A549 (cell line): Measurements from ENCODE around the gene CENPL. TPM values are rescaled to one million over a fixed set of nuclear protein-coding genes. Genes with fewer than 3 reads are reported as not detected.

ENCODE experiments used
- ATAC-seq, 2 experiments: fragments of 200-7000 bp in 1 of 2; fragments of >200 bp in 1 of 2; cut with Nextera tagmentation in 1 of 2; cut with Tn5 transposase in 1 of 2; 3 replicates each; pipeline versions ENCODE4 v1.8.0 to v1.9.1; 2018 to 2020; ENCODE audit warnings: mild to moderate bottlenecking in 1 of 2, moderate library complexity in 1 of 2
- CTCF ChIA-PET: fragments of 300-600 bp; sonication (Branson Sonifier 250); formaldehyde crosslinking; extraction: SDS; loops from one replicate; lab custom pipeline; 2021; ENCODE audit warnings: antibody characterized with exemption, inconsistent platforms; lab: Yijun Ruan, JAX
- POLR2A ChIA-PET: fragments of 350-600 bp; formaldehyde crosslinking; extraction: SDS; loops from one replicate; lab custom pipeline; 2021; ENCODE audit warnings: antibody characterized with exemption, inconsistent platforms; lab: Yijun Ruan, JAX
- DNase-seq, 2 experiments: peaks; one replicate each; pipeline versions ENCODE4 v3.0.0 to v3.0.0-alpha.2; 2011 to 2016; ENCODE audit warnings: low read depth in 1 of 2, low spot score in 1 of 2
- FAIRE-seq: peaks from 2 replicates; lab custom pipeline; 2011; peaks lifted over from hg19 to GRCh38; lab: Jason Lieb, UNC
- H3K27ac ChIP-seq, 2 experiments: fragments of >200 bp; sonication (Bioruptor Twin); formaldehyde crosslinking; 3 replicates each; pipeline ENCODE4 v1.5.1; 2016 to 2017
- H3K4me1 ChIP-seq: fragments of >200 bp; sonication (Bioruptor Twin); formaldehyde crosslinking; 3 replicates; pipeline ENCODE4 v1.6.1; 2016
- H3K4me2 ChIP-seq: fragments of >200 bp; sonication (Bioruptor Twin); formaldehyde crosslinking; 3 replicates; pipeline ENCODE4 v1.6.1; 2016
- H3K4me3 ChIP-seq: fragments of >200 bp; sonication (Bioruptor Twin); formaldehyde crosslinking; 3 replicates; pipeline ENCODE4 v1.5.1; 2016
- H3K9me3 ChIP-seq: fragments of >200 bp; sonication (Bioruptor Twin); formaldehyde crosslinking; 3 replicates; pipeline ENCODE4 v1.6.1; 2016
- BHLHE40 ChIP-seq: IDR thresholded peaks from 2 replicates; pipeline ENCODE4 v1.6.1; 2012; ENCODE audit warnings: low read depth, low read length, inconsistent platforms
- CBX8 ChIP-seq: fragments of 200-600 bp; sonication (generic); IDR thresholded peaks from 2 replicates; pipeline ENCODE4 v1.6.1; 2016
- CHD4 ChIP-seq: fragments of 200-600 bp; sonication (generic); IDR thresholded peaks from 2 replicates; pipeline ENCODE4 v1.6.1; 2016; ENCODE audit warnings: antibody characterized with exemption, mild to moderate bottlenecking, borderline replicate concordance
- EHF ChIP-seq: fragments of 250-450 bp; sonication (Bioruptor Pico); IDR thresholded peaks from 2 replicates; pipeline ENCODE4 v1.5.0; 2020; ENCODE audit warnings: mild to moderate bottlenecking
- EHMT2 ChIP-seq: fragments of 200-600 bp; sonication (generic); IDR thresholded peaks from 2 replicates; pipeline ENCODE4 v1.6.1; 2016; ENCODE audit warnings: antibody characterized with exemption, low read depth, mild to moderate bottlenecking, moderate library complexity
- EP300 ChIP-seq, 2 experiments: fragments of >200 bp; sonication (Bioruptor Twin); formaldehyde crosslinking; IDR thresholded peaks; 2 replicates in 1 of 2; 3 replicates in 1 of 2; pipeline ENCODE4 v1.6.1; 2016 to 2017
- ESRRA ChIP-seq: fragments of 150-350 bp; IDR thresholded peaks from 2 replicates; pipeline ENCODE4 v1.6.1; 2014; ENCODE audit warnings: mild to moderate bottlenecking, low read length, borderline replicate concordance
- FOSL2 ChIP-seq, 2 experiments: fragments of 450-650 bp in 1 of 2; fragments of >200 bp in 1 of 2; sonication (Bioruptor Twin) in 1 of 2; formaldehyde crosslinking; IDR thresholded peaks; 2 replicates each; pipeline versions ENCODE4 v1.5.0 to v1.6.1; 2016 to 2020; ENCODE audit warnings: mild to moderate bottlenecking in 1 of 2, moderate library complexity in 1 of 2
- GATA3 ChIP-seq: IDR thresholded peaks from 2 replicates; pipeline ENCODE4 v1.6.1; 2012; ENCODE audit warnings: borderline replicate concordance
- HEYL ChIP-seq: fragments of 250-450 bp; sonication (Bioruptor Pico); IDR thresholded peaks from 2 replicates; pipeline ENCODE4 v1.8.0; 2021; ENCODE audit warnings: mild to moderate bottlenecking, moderate library complexity
- HOXA7 ChIP-seq: fragments of 250-450 bp; sonication (Bioruptor Pico); IDR thresholded peaks from 2 replicates; pipeline ENCODE4 v1.5.0; 2020; ENCODE audit warnings: mild to moderate bottlenecking, moderate library complexity
- JUN ChIP-seq, 2 experiments: fragments of >200 bp; sonication (Bioruptor Twin); formaldehyde crosslinking; IDR thresholded peaks; 2 replicates in 1 of 2; 3 replicates in 1 of 2; pipeline ENCODE4 v1.6.1; 2016 to 2017
- MAFK ChIP-seq: fragments of 450-650 bp; IDR thresholded peaks from 2 replicates; pipeline ENCODE4 v1.6.1; 2014; ENCODE audit not compliant: partially characterized antibody
- MAZ ChIP-seq: fragments of 150-350 bp; IDR thresholded peaks from 2 replicates; pipeline ENCODE4 v1.6.1; 2014; ENCODE audit warnings: antibody characterized with exemption, low read depth, low read length, borderline replicate concordance
- MYC ChIP-seq: IDR thresholded peaks from 2 replicates; pipeline ENCODE4 v1.6.1; 2012; ENCODE audit warnings: mild to moderate bottlenecking, inconsistent platforms, low read length, improper control_type of control experiment, borderline replicate concordance
- NPAS2 ChIP-seq: fragments of 250-450 bp; sonication (Bioruptor Pico); IDR thresholded peaks from 2 replicates; pipeline ENCODE4 v1.8.0; 2022; ENCODE audit warnings: mild to moderate bottlenecking, moderate library complexity, borderline replicate concordance
- NR3C1 ChIP-seq: fragments of >200 bp; sonication (Bioruptor Twin); formaldehyde crosslinking; IDR thresholded peaks from 3 replicates; pipeline ENCODE4 v1.6.1; 2017
- PHF8 ChIP-seq: fragments of 200-600 bp; sonication (generic); IDR thresholded peaks from 2 replicates; pipeline ENCODE4 v1.6.1; 2016; ENCODE audit warnings: low read depth, mild to moderate bottlenecking, antibody characterized with exemption, moderate library complexity, borderline replicate concordance
- POLR2A ChIP-seq: IDR thresholded peaks from 2 replicates; pipeline ENCODE4 v1.6.1; 2012; ENCODE audit warnings: mild to moderate bottlenecking, low read length
- RAD21 ChIP-seq, 2 experiments: fragments of >200 bp in 1 of 2; sonication (Bioruptor Twin) in 1 of 2; formaldehyde crosslinking in 1 of 2; IDR thresholded peaks in 1 of 2; conservative IDR thresholded peaks in 1 of 2; 2 replicates in 1 of 2; 3 replicates in 1 of 2; pipeline ENCODE4 v1.6.1; 2012 to 2018; ENCODE audit warnings: inconsistent platforms in 1 of 2
- RARB ChIP-seq: fragments of 250-450 bp; sonication (Bioruptor Pico); IDR thresholded peaks from 2 replicates; pipeline ENCODE4 v1.8.0; 2021; ENCODE audit warnings: mild to moderate bottlenecking, moderate library complexity
- RFX5 ChIP-seq: fragments of 450-650 bp; IDR thresholded peaks from 2 replicates; pipeline ENCODE4 v1.7.1; 2014; ENCODE audit warnings: antibody characterized with exemption, mild to moderate bottlenecking, moderate library complexity
- RNF2 ChIP-seq: fragments of 200-600 bp; sonication (generic); IDR thresholded peaks from 2 replicates; pipeline ENCODE4 v1.6.1; 2016; ENCODE audit warnings: low read depth, mild to moderate bottlenecking, antibody characterized with exemption, moderate library complexity, borderline replicate concordance
- SREBF2 ChIP-seq: fragments of 450-650 bp; IDR thresholded peaks from 2 replicates; pipeline ENCODE4 v1.6.1; 2014; ENCODE audit warnings: mild to moderate bottlenecking, moderate library complexity
- TFCP2L1 ChIP-seq: fragments of 250-450 bp; sonication (Bioruptor Pico); IDR thresholded peaks from 2 replicates; pipeline ENCODE4 v1.5.0; 2021; ENCODE audit warnings: mild to moderate bottlenecking
- TP53 ChIP-seq: fragments of 250-450 bp; sonication (Bioruptor Pico); IDR thresholded peaks from 2 replicates; pipeline ENCODE4 v1.5.0; 2021; ENCODE audit warnings: mild to moderate bottlenecking, moderate library complexity
- ZFP36 ChIP-seq: fragments of 450-650 bp; IDR thresholded peaks from 2 replicates; pipeline ENCODE4 v1.6.1; 2014; ENCODE audit warnings: borderline replicate concordance; ENCODE audit not compliant: partially characterized antibody
- WGBS: methylation state at CpG from one replicate; pipeline ENCODE4 v1.1.6; 2017; ENCODE audit errors: missing lambda C conversion rate; 5-methylcytosine and 5-hydroxymethylcytosine counted together
- polyA plus RNA-seq, 4 experiments: library from polyadenylated mRNA; depleted of rRNA in 3 of 4; stranded (reverse); fragments of >200 nt; fragmentation: RNase III in 1 of 4; extraction: RNeasy Plus Mini Kit Qiagen cat#74134 plus additional on column Dnase treatment in 1 of 4; gene quantifications; 2 replicates in 3 of 4; 3 replicates in 1 of 4; pipeline ENCODE4 v1.2.3, GENCODE V29; 2011 to 2017
- TF ChIP-seq, protein P1 (sequence below): IDR thresholded peaks from 2 replicates; pipeline ENCODE4 v1.6.1; 2012
- TF ChIP-seq, protein P2 (sequence below): fragments of >200 bp; sonication (Bioruptor Twin); formaldehyde crosslinking; IDR thresholded peaks from 3 replicates; pipeline ENCODE4 v1.6.1; 2016
- TF ChIP-seq, protein P3 (sequence below): fragments of >200 bp; sonication (Bioruptor Twin); formaldehyde crosslinking; IDR thresholded peaks from 2 replicates; pipeline ENCODE4 v1.6.1; 2016
- TF ChIP-seq, protein P4 (sequence below): IDR thresholded peaks from 2 replicates; pipeline ENCODE4 v1.6.1; 2012; ENCODE audit warnings: low read depth, borderline replicate concordance
- TF ChIP-seq, protein P5 (sequence below): fragments of >200 bp; sonication (Bioruptor Twin); formaldehyde crosslinking; IDR thresholded peaks from 3 replicates; pipeline ENCODE4 v1.5.1; 2016

CENPL gene
- polyA plus RNA-seq, 2 of the 4 experiments (the other 2 are of a cell fraction): 10.8 to 20.2 TPM

DNA sequence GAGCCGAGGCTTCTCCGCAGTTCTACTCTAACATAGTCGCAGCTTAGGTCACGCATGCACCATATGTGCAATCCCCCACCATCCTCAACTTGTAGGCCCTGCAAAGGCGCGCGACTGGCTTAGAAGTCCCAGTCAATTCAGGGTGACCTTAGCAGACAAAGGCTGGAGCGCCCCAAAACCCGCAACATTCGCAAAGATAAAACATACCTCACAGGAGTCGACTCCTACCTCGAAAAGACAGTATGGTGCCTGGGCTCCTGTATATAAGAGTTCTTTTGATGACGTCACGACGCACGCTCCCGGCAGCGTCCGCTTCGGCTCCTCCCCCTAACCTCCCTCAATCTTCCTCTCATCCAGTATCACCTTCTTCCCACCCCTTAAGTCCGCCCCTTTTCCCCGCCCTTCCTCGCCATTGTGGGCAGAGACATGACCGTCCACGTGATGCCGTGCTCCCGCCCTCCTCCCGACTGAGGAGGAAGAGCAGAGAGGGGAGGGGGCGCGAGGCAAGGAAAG is 43.1 kb upstream of the CENPL start, which contains the start of gene GAS5 (continued):
- peak; percentile 63; the same call in 1 of the 2 replicates for TF ChIP-seq RFX5
- TF ChIP-seq, protein P1, sequence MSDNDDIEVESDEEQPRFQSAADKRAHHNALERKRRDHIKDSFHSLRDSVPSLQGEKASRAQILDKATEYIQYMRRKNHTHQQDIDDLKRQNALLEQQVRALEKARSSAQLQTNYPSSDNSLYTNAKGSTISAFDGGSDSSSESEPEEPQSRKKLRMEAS: peak; percentile 96
- TF ChIP-seq SREBF2: no peak
- peak; percentile 95 for TF ChIP-seq PHF8
- TF ChIP-seq RARB (CRISPR knock-in tag): no peak
- no peak for TF ChIP-seq NPAS2 (CRISPR knock-in tag)
- no peak for TF ChIP-seq RAD21 (conservative IDR thresholded peaks at IDR 0.05 in 1 of 2, IDR thresholded peaks at IDR 0.05 in 1 of 2)
- TF ChIP-seq CHD4: no peak
- TF ChIP-seq JUN (IDR thresholded peaks at IDR 0.05): peak; percentile 99
- TF ChIP-seq ESRRA: no peak
- TF ChIP-seq CBX8: no peak
- no peak for TF ChIP-seq BHLHE40
- TF ChIP-seq, all 56 proteins: peak for 16

DNA sequence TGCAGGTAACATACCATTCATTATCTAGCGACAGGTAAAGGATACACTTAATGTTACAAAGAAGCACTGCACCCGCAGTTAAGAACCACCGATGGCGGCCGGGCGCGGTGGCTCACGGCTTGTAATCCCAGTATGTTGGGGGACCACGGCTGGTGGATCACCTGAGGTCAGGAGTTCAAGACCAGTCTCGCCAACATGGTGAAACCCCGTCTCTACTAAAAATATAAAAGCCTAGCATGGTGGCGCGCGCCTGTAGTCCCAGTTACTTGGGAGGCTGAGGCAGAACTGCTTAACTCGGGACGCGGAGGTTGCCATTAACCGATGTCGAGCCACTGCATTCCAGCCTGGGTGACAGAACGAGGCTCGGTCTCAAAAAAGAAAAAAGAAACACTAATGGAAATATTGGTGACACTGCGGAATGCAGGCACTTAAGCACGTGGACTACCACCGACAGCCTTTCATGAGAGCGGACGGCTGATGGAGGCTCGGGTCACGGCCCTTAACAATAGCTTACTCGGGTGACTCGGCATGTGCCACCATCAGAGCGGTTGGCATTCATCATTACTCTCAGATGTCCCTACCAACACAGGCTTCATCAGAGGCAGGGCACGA is 42.6 kb upstream of the CENPL start:
- ATAC-seq: no peak; a peak in 2 of 6 replicates
- ChIA-PET POLR2A (interaction anchor here (0.6 to 2.6 kb wide), 8 partner anchors 15 to 1122 kb away, joined by 3 to 26 read pairs (median 4); partner anchors contain the start of genes CENPL, DARS2 and RC3H1), CTCF (interaction anchor here (1.1 kb wide), 1 partner anchor 447 kb away, joined by 3 read pairs; no protein-coding TSS in a partner anchor)
- WGBS: 2% methylated on average over 32 of the region's 32 CpGs
- peaks cover 30% of the 10 kb centered on the region for H3K4me1 ChIP-seq
- FAIRE-seq: no peak
- peak overlapping the region; percentile 97 for H3K4me3 ChIP-seq
- no peak for DNase-seq
- peak overlapping the region; percentile 96 to 97 for H3K27ac ChIP-seq
- TF ChIP-seq FOSL2 (IDR thresholded peaks at IDR 0.05): no peak
- TF ChIP-seq FOSL2 (CRISPR knock-in tag; IDR thresholded peaks at IDR 0.05): no peak
- peak; percentile 73 for TF ChIP-seq HOXA7 (CRISPR knock-in tag)
- TF ChIP-seq RNF2: no peak
- TF ChIP-seq RARB (CRISPR knock-in tag): peak; percentile 58
- TF ChIP-seq HEYL (CRISPR knock-in tag): no peak
- TF ChIP-seq, protein P1: no peak
- TF ChIP-seq POLR2A: no peak
- peak; percentile 11 for TF ChIP-seq MAFK
- TF ChIP-seq EHF (CRISPR knock-in tag): no peak
- TF ChIP-seq CHD4: no peak
- no peak for TF ChIP-seq PHF8
- no peak for TF ChIP-seq ZFP36
- TF ChIP-seq TP53 (CRISPR knock-in tag): no peak; the same call in none of the 2 replicates
- no peak; a peak in 1 of 5 replicates for TF ChIP-seq JUN (IDR thresholded peaks at IDR 0.05)
- TF ChIP-seq MYC: no peak
- TF ChIP-seq, protein P2, sequence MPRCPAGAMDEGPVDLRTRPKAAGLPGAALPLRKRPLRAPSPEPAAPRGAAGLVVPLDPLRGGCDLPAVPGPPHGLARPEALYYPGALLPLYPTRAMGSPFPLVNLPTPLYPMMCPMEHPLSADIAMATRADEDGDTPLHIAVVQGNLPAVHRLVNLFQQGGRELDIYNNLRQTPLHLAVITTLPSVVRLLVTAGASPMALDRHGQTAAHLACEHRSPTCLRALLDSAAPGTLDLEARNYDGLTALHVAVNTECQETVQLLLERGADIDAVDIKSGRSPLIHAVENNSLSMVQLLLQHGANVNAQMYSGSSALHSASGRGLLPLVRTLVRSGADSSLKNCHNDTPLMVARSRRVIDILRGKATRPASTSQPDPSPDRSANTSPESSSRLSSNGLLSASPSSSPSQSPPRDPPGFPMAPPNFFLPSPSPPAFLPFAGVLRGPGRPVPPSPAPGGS: no peak
- no peak for TF ChIP-seq EHMT2
- no peak for TF ChIP-seq GATA3
- TF ChIP-seq MAZ: no peak
- TF ChIP-seq NR3C1: no peak
- 0 out of 2 replicates have a peak, but pooled peaks have one; percentile 34 for TF ChIP-seq TFCP2L1 (CRISPR knock-in tag)
- TF ChIP-seq, protein P3, sequence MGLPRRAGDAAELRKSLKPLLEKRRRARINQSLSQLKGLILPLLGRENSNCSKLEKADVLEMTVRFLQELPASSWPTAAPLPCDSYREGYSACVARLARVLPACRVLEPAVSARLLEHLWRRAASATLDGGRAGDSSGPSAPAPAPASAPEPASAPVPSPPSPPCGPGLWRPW: no peak
- no peak for TF ChIP-seq ESRRA
- TF ChIP-seq NPAS2 (CRISPR knock-in tag): no peak
- TF ChIP-seq EP300 (IDR thresholded peaks at IDR 0.05): no peak
- TF ChIP-seq, protein P4, sequence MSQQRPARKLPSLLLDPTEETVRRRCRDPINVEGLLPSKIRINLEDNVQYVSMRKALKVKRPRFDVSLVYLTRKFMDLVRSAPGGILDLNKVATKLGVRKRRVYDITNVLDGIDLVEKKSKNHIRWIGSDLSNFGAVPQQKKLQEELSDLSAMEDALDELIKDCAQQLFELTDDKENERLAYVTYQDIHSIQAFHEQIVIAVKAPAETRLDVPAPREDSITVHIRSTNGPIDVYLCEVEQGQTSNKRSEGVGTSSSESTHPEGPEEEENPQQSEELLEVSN: 0 out of 2 replicates have a peak, but pooled peaks have one; percentile 3
- TF ChIP-seq, protein P5, sequence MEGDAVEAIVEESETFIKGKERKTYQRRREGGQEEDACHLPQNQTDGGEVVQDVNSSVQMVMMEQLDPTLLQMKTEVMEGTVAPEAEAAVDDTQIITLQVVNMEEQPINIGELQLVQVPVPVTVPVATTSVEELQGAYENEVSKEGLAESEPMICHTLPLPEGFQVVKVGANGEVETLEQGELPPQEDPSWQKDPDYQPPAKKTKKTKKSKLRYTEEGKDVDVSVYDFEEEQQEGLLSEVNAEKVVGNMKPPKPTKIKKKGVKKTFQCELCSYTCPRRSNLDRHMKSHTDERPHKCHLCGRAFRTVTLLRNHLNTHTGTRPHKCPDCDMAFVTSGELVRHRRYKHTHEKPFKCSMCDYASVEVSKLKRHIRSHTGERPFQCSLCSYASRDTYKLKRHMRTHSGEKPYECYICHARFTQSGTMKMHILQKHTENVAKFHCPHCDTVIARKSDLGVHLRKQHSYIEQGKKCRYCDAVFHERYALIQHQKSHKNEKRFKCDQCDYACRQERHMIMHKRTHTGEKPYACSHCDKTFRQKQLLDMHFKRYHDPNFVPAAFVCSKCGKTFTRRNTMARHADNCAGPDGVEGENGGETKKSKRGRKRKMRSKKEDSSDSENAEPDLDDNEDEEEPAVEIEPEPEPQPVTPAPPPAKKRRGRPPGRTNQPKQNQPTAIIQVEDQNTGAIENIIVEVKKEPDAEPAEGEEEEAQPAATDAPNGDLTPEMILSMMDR: no peak
- no peaks in the 10 kb centered on the region for H3K9me3 ChIP-seq
- H3K4me2 ChIP-seq: peak overlapping the region; percentile 78
